Activated naive CD4-positive, alpha-beta T cell treated with anti-CD3 and anti-CD28 coated beads for 36 hours (primary cell): ENCODE data around the gene RBP3. TPM values are rescaled to one million over a fixed set of nuclear protein-coding genes. Genes with fewer than 3 reads are reported as not detected.

ENCODE experiments used
- CTCF ChIA-PET: fragments of 350-600 bp; sonication (Branson Sonifier 250); formaldehyde crosslinking; loops from one replicate; lab custom pipeline; 2021; ENCODE audit warnings: antibody characterized with exemption; lab: Charles Lee
- DNase-seq: peaks from one replicate; pipeline ENCODE4 v3.0.0-alpha.2; 2020
- H3K27ac Mint-ChIP-seq: one replicate; pipeline ENCODE4 v1.8.0; 2021; ENCODE audit warnings: mild to moderate bottlenecking, mixed read lengths
- H3K27me3 Mint-ChIP-seq: one replicate; pipeline ENCODE4 v1.8.0; 2021; ENCODE audit warnings: low read depth, mixed read lengths
- H3K36me3 Mint-ChIP-seq: one replicate; pipeline ENCODE4 v1.8.0; 2021; ENCODE audit warnings: low read depth, mixed read lengths
- H3K4me1 Mint-ChIP-seq: one replicate; pipeline ENCODE4 v1.8.0; 2021; ENCODE audit warnings: low read depth, mixed read lengths
- H3K4me3 Mint-ChIP-seq: one replicate; pipeline ENCODE4 v1.8.0; 2021; ENCODE audit warnings: mild to moderate bottlenecking, moderate library complexity, mixed read lengths
- H3K9me3 Mint-ChIP-seq: one replicate; pipeline ENCODE4 v1.8.0; 2021; ENCODE audit warnings: mixed read lengths
- intact Hi-C: fragments of 100-400 bp; cut with micrococcal nuclease; formaldehyde crosslinking; loops from one replicate; pipeline ENCODE4 v1.15.1; 2023
- total RNA-seq, 2 experiments: library from RNA; stranded (reverse); gene quantifications; one replicate each; pipeline ENCODE4 v1.2.3, GENCODE V29; 2021

The RBP3 gene
- total RNA-seq, 2 experiments from 2014 or later = not detected

DNA sequence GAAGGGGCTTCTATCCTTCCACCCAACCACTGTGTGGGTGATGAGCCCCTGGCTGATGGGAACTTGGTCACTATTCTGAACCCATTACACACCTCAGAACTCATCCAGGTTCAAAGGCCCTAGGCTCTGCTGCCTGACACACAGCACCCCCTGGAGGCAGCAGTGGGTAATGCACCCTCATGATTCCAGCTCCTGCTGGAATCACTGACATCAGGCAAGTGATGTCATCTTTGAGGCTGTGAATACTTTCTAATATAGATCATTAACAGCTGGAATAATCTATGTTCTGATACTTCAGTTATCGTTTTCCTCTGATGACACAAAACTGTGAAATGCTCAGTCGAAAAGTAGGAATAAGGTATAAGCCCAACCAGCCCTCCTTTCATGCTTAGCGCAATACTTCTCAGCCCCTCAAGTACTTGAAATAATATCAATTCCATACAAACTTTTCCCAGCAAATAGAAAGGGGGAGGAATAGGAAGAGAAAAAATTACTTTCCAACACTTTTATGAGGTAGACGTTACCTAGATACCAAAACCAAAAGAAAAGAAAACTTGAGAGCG, 7.5 kb upstream of the RBP3 start:
- H3K36me3 Mint-ChIP-seq = no peaks in the 10 kb centered on the region
- H3K4me1 Mint-ChIP-seq = no peaks in the 10 kb centered on the region
- CTCF ChIA-PET = interaction anchor here (0.6 to 2.3 kb wide), 23 partner anchors 9 to 340 kb away, joined by 3 to 24 read pairs (median 4); no protein-coding TSS in a partner anchor
- H3K4me3 Mint-ChIP-seq = no peak overlapping the region
- H3K27ac Mint-ChIP-seq = no peak overlapping the region
- H3K9me3 Mint-ChIP-seq = no peaks in the 10 kb centered on the region
- intact Hi-C loops = loop anchor here (1.0 kb wide), 3 partner anchors 28 to 316 kb away; no protein-coding TSS in a partner anchor
- peaks cover 4% of the 10 kb centered on the region for H3K27me3 Mint-ChIP-seq
- DNase-seq = peak; percentile 78

DNA sequence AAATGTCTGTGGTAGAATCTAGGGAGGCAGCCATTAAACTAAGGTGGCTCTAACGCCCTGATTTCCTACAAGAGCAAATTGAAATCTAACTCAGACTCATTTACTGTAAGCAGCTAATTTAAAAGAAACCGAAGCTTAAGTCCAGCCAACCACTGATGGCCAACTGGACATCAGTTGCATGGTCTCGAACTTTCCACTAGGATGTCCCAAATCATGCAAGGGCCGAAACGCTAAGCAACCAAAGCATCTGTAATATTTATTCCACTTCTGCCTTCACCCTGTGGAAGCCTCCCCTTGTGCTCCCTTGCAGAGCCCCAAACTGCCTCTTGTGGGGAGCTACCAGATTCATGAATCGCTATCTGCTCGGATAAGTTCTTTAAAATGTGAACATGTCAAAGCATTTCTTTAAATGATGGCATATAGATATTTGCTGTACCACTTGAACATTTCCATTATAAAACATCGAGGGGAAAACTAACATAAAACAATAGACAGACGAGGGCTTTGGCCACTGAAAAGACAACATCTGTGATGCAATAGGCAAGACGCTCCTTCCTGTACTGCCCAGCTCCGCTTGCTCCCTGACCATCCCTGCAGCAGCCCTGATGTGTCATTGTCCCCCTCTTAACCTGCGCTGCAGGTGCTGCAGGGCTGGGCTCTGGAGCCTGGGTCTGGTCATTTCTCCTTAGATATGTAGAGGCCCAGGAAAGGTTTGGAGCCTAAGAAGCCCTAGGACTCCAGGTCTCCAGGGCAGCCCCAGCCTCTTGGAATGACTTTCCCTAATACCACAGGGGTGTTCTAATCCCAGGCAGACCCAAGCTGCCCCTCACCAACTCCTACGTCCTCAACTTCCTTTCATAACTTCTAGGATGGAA, 2.9 kb upstream of the RBP3 start:
- peaks cover 3% of the 10 kb centered on the region for H3K27me3 Mint-ChIP-seq
- CTCF ChIA-PET = interaction anchor here (1.0 kb wide), 1 partner anchor 297 kb away, joined by 4 read pairs; no protein-coding TSS in a partner anchor
- no peak overlapping the region for H3K4me3 Mint-ChIP-seq
- intact Hi-C loops = no loop called here
- H3K4me1 Mint-ChIP-seq = no peaks in the 10 kb centered on the region
- no peaks in the 10 kb centered on the region for H3K9me3 Mint-ChIP-seq
- no peak for DNase-seq
- no peaks in the 10 kb centered on the region for H3K36me3 Mint-ChIP-seq
- no peak overlapping the region for H3K27ac Mint-ChIP-seq

DNA sequence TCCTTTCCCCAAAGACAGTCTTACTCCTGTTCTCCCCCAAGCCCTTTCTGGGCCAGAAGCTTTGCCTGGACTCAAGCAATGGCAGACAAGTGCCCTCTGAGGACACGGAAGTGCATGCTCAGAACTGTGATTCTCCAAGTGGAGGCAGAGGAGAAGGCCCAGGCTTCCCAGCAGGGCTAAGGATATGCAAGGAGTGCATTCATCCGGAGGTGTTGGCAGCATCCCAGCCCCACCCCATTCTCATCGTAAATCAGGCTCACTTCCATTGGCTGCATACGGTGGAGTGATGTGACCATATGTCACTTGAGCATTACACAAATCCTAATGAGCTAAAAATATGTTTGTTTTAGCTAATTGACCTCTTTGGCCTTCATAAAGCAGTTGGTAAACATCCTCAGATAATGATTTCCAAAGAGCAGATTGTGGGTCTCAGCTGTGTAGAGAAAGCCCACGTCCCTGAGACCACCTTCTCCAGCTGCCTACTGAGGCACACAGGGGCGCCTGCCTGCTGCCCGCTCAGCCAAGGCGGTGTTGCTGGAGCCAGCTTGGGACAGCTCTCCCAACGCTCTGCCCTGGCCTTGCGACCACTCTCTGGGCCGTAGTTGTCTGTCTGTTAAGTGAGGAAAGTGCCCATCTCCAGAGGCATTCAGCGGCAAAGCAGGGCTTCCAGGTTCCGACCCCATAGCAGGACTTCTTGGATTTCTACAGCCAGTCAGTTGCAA, 1.4 kb upstream of the RBP3 start:
- Mint-ChIP-seq H3K27ac (no peak overlapping the region), H3K36me3 (no peaks in the 10 kb centered on the region), H3K9me3 (no peaks in the 10 kb centered on the region), H3K4me3 (no peak overlapping the region), H3K4me1 (no peaks in the 10 kb centered on the region), H3K27me3 (no peaks in the 10 kb centered on the region)
- intact Hi-C loops = no loop called here
- no peak for DNase-seq
- CTCF ChIA-PET = interaction anchor here (1.7 kb wide), 1 partner anchor 322 kb away, joined by 6 read pairs; no protein-coding TSS in a partner anchor

DNA sequence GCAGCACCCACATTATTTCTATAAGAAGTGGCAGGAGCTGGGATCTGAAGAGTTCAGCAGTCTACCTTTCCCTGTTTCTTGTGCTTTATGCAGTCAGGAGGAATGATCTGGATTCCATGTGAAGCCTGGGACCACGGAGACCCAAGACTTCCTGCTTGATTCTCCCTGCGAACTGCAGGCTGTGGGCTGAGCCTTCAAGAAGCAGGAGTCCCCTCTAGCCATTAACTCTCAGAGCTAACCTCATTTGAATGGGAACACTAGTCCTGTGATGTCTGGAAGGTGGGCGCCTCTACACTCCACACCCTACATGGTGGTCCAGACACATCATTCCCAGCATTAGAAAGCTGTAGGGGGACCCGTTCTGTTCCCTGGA, 874 bp upstream of the RBP3 start:
- Mint-ChIP-seq H3K36me3 (no peaks in the 10 kb centered on the region), H3K4me1 (no peaks in the 10 kb centered on the region), H3K9me3 (no peaks in the 10 kb centered on the region), H3K27ac (no peak overlapping the region), H3K27me3 (no peaks in the 10 kb centered on the region), H3K4me3 (no peak overlapping the region)
- intact Hi-C loops = no loop called here
- CTCF ChIA-PET = interaction anchor here (0.7 to 1.7 kb wide), 2 partner anchors 44 to 323 kb away, joined by 3 to 6 read pairs; no protein-coding TSS in a partner anchor
- no peak for DNase-seq

DNA sequence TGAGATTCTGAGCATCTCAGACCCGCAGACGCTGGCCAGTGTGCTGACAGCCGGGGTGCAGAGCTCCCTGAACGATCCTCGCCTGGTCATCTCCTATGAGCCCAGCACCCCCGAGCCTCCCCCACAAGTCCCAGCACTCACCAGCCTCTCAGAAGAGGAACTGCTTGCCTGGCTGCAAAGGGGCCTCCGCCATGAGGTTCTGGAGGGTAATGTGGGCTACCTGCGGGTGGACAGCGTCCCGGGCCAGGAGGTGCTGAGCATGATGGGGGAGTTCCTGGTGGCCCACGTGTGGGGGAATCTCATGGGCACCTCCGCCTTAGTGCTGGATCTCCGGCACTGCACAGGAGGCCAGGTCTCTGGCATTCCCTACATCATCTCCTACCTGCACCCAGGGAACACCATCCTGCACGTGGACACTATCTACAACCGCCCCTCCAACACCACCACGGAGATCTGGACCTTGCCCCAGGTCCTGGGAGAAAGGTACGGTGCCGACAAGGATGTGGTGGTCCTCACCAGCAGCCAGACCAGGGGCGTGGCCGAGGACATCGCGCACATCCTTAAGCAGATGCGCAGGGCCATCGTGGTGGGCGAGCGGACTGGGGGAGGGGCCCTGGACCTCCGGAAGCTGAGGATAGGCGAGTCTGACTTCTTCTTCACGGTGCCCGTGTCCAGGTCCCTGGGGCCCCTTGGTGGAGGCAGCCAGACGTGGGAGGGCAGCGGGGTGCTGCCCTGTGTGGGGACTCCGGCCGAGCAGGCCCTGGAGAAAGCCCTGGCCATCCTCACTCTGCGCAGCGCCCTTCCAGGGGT, 703 bp downstream of the RBP3 start:
- Mint-ChIP-seq H3K4me3 (no peak overlapping the region), H3K36me3 (no peaks in the 10 kb centered on the region), H3K27ac (no peak overlapping the region), H3K9me3 (no peaks in the 10 kb centered on the region), H3K27me3 (no peaks in the 10 kb centered on the region), H3K4me1 (no peaks in the 10 kb centered on the region)
- intact Hi-C loops = no loop called here
- CTCF ChIA-PET = no interaction called here
- no peak for DNase-seq

DNA sequence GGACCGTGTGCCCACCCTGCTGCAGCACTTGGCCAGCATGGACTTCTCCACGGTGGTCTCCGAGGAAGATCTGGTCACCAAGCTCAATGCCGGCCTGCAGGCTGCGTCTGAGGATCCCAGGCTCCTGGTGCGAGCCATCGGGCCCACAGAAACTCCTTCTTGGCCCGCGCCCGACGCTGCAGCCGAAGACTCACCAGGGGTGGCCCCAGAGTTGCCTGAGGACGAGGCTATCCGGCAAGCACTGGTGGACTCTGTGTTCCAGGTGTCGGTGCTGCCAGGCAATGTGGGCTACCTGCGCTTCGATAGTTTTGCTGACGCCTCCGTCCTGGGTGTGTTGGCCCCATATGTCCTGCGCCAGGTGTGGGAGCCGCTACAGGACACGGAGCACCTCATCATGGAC, 1.4 kb downstream of the RBP3 start:
- Mint-ChIP-seq H3K4me1 (no peaks in the 10 kb centered on the region), H3K4me3 (no peak overlapping the region), H3K27ac (no peak overlapping the region), H3K36me3 (no peaks in the 10 kb centered on the region), H3K27me3 (no peaks in the 10 kb centered on the region), H3K9me3 (no peaks in the 10 kb centered on the region)
- CTCF ChIA-PET = no interaction called here
- intact Hi-C loops = no loop called here
- no peak for DNase-seq

DNA sequence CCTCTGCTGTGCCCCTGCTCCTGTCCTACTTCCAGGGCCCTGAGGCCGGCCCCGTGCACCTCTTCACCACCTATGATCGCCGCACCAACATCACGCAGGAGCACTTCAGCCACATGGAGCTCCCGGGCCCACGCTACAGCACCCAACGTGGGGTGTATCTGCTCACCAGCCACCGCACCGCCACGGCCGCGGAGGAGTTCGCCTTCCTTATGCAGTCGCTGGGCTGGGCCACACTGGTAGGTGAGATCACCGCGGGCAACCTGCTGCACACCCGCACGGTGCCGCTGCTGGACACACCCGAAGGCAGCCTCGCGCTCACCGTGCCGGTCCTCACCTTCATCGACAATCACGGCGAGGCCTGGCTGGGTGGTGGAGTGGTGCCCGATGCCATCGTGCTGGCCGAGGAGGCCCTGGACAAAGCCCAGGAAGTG, 1.8 kb downstream of the RBP3 start:
- CTCF ChIA-PET = no interaction called here
- Mint-ChIP-seq H3K9me3 (no peaks in the 10 kb centered on the region), H3K27ac (no peak overlapping the region), H3K4me1 (no peaks in the 10 kb centered on the region), H3K36me3 (no peaks in the 10 kb centered on the region), H3K27me3 (no peaks in the 10 kb centered on the region), H3K4me3 (no peak overlapping the region)
- intact Hi-C loops = no loop called here
- no peak for DNase-seq

DNA sequence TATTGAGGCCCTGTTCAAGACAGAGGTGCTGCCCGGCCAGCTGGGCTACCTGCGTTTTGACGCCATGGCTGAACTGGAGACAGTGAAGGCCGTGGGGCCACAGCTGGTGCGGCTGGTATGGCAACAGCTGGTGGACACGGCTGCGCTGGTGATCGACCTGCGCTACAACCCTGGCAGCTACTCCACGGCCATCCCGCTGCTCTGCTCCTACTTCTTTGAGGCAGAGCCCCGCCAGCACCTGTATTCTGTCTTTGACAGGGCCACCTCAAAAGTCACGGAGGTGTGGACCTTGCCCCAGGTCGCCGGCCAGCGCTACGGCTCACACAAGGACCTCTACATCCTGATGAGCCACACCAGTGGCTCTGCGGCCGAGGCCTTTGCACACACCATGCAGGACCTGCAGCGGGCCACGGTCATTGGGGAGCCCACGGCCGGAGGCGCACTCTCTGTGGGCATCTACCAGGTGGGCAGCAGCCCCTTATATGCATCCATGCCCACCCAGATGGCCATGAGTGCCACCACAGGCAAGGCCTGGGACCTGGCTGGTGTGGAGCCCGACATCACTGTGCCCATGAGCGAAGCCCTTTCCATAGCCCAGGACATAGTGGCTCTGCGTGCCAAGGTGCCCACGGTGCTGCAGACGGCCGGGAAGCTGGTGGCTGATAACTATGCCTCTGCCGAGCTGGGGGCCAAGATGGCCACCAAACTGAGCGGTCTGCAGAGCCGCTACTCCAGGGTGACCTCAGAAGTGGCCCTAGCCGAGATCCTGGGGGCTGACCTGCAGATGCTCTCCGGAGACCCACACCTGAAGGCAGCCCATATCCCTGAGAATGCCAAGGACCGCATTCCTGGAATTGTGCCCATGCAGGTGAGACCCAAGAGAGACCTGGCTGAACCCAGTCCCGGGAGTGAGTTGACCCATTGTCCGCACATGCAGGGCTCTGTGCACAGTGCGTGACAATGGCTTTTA, 2.8 kb downstream of the RBP3 start:
- CTCF ChIA-PET = no interaction called here

DNA sequence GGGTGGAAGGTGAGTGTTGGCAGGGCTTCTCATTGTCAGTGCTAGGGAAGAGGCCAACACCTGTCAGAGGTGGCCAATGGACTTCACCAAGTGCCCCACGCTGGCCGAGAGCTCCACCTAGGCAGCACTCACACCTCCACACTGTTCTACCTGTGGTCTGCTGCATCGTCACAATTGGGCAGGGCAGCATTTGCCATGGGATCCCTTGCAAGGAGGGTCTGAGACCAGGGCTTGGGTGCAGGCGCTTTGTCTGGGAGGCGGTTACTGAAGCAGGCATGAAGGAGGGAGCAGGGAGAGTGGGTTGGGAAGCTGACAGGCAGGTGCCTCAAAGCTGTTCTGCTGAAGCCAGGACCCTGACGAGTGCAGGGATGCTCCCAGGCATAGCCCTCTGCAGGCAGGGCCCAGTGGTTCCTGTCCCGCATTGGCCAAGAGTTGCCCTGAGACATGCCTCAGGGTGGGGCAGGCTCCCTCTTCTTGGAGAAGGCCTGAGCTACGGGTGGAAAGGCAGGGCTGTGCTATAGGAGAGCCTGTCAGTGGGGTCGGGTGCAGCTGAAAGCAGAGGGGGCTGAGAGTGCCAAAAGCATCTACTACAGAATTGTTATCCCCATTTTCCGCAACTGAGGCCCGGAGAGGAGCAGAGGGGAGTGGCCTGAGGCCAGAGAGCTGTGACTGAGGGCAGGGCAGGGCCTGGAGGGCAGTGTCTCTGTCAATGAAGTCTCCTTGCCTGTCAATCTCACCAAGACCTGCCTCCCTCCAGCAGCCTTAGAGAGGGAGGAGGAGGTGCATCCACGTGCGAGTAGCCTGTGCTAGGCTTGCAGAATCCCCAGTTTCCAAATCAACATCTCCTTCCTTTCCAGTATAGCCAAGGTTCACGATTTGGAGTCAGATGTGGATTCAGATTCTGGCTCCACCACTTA, 4.0 kb downstream of the RBP3 start:
- CTCF ChIA-PET = interaction anchor here (2.2 kb wide), 1 partner anchor 12 kb away, joined by 9 read pairs; no protein-coding TSS in a partner anchor
- Mint-ChIP-seq H3K9me3 (no peaks in the 10 kb centered on the region), H3K4me3 (no peak overlapping the region), H3K27ac (no peak overlapping the region), H3K36me3 (no peaks in the 10 kb centered on the region), H3K27me3 (no peaks in the 10 kb centered on the region), H3K4me1 (no peaks in the 10 kb centered on the region)
- intact Hi-C loops = no loop called here
- no peak for DNase-seq

More for the DNA sequence above, 2.8 kb downstream of the RBP3 start:
- H3K36me3 Mint-ChIP-seq = no peaks in the 10 kb centered on the region
- H3K27ac Mint-ChIP-seq = no peak overlapping the region
- H3K27me3 Mint-ChIP-seq = no peaks in the 10 kb centered on the region
- no peak overlapping the region for H3K4me3 Mint-ChIP-seq
- no peaks in the 10 kb centered on the region for H3K4me1 Mint-ChIP-seq
- no peaks in the 10 kb centered on the region for H3K9me3 Mint-ChIP-seq
- DNase-seq = no peak
- intact Hi-C loops = no loop called here

DNA sequence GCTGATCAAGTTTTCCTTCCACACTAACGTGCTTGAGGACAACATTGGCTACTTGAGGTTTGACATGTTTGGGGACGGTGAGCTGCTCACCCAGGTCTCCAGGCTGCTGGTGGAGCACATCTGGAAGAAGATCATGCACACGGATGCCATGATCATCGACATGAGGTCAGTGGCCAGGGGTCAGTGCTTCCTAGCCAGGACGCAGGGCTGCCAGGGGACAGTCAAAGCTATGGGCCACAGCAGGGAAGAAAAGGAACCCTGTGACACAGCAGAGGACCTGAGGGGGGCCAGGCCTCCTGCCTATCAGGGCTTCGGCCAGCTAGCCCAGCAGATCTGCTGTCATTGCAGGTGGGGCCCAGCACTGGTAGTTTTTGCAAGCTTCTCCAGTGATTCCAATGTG, 5.2 kb downstream of the RBP3 start:
- no peaks in the 10 kb centered on the region for H3K4me1 Mint-ChIP-seq
- no peaks in the 10 kb centered on the region for H3K9me3 Mint-ChIP-seq
- H3K27me3 Mint-ChIP-seq = no peaks in the 10 kb centered on the region
- intact Hi-C loops = no loop called here
- no peaks in the 10 kb centered on the region for H3K36me3 Mint-ChIP-seq
- CTCF ChIA-PET = interaction anchor here (0.7 to 2.2 kb wide), 3 partner anchors 8 to 24 kb away, joined by 3 to 9 read pairs (median 5); no protein-coding TSS in a partner anchor
- no peak overlapping the region for H3K4me3 Mint-ChIP-seq
- no peak overlapping the region for H3K27ac Mint-ChIP-seq
- DNase-seq = no peak
